ENCODE measurements around the gene TRDN.

DNA sequence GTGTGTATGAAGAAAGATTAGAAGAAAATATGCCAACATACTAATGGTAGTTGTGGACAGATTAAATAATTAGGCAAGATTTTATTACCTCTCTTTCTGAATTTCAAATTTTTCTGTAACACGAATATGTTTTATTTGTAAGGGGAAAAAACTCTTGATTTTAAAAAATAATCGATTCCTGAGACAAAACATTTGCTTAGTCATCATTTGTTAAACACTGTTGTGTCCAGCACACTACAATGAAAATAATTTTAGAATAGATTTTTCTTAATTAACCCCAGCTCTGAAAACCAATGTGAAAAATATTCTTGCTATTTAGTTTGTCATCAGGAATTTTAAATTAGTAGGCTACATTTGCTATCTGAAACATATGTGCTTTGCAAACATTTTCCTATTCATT, 253.0 kb downstream of the TRDN start:
- no peak for TF ChIP-seq NFE2L1 (CRISPR knock-in tag; IDR thresholded peaks at IDR 0.05)
- TF ChIP-seq, protein P1, sequence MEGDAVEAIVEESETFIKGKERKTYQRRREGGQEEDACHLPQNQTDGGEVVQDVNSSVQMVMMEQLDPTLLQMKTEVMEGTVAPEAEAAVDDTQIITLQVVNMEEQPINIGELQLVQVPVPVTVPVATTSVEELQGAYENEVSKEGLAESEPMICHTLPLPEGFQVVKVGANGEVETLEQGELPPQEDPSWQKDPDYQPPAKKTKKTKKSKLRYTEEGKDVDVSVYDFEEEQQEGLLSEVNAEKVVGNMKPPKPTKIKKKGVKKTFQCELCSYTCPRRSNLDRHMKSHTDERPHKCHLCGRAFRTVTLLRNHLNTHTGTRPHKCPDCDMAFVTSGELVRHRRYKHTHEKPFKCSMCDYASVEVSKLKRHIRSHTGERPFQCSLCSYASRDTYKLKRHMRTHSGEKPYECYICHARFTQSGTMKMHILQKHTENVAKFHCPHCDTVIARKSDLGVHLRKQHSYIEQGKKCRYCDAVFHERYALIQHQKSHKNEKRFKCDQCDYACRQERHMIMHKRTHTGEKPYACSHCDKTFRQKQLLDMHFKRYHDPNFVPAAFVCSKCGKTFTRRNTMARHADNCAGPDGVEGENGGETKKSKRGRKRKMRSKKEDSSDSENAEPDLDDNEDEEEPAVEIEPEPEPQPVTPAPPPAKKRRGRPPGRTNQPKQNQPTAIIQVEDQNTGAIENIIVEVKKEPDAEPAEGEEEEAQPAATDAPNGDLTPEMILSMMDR (IDR thresholded peaks at IDR 0.05) = no peak
- no peak for TF ChIP-seq TCF7 (CRISPR knock-in tag; IDR thresholded peaks at IDR 0.05; ENCODE audit: low read depth)
- TF ChIP-seq NR2C2 (CRISPR knock-in tag; IDR thresholded peaks at IDR 0.05) = no peak
- no peak for TF ChIP-seq ETV6 (CRISPR knock-in tag; IDR thresholded peaks at IDR 0.05)
- TF ChIP-seq KAT7 (CRISPR knock-in tag; IDR thresholded peaks at IDR 0.05; ENCODE audit: borderline replicate concordance) = no peak
